Activated T-cell treated with anti-CD3 and anti-CD28 coated beads, Interleukin-2, amount 50 U/mL, for 24 hours (primary cell): ENCODE measurements around the gene GNAL.
"Not testable (repeated sequence)": the region's sequence is repeated elsewhere in the genome, so short reads cannot be mapped to it uniquely, and the experiment has no call there.

Source experiments
- DNase-seq: peaks from one replicate; pipeline ENCODE4 v3.0.0-alpha.2; 2020
- H3K27ac Mint-ChIP-seq: 2 replicates; pipeline ENCODE4 v1.8.0; 2020; ENCODE audit warnings: mild to moderate bottlenecking, mixed read lengths
- H3K27me3 Mint-ChIP-seq: 2 replicates; pipeline ENCODE4 v1.8.0; 2020; ENCODE audit warnings: mixed read lengths
- H3K36me3 Mint-ChIP-seq: 2 replicates; pipeline ENCODE4 v1.8.0; 2020; ENCODE audit warnings: low read depth, mixed read lengths
- H3K4me1 Mint-ChIP-seq: 2 replicates; pipeline ENCODE4 v1.8.0; 2020; ENCODE audit warnings: low read depth, mixed read lengths
- H3K4me3 Mint-ChIP-seq: 2 replicates; pipeline ENCODE4 v1.8.0; 2020; ENCODE audit warnings: mild to moderate bottlenecking, moderate library complexity, mixed read lengths
- H3K9me3 Mint-ChIP-seq: 2 replicates; pipeline ENCODE4 v1.8.0; 2020; ENCODE audit warnings: mixed read lengths

GNAL gene

GRCh38 chr18:11902522-11903292 is 213.6 kb downstream of the GNAL start:
- H3K27me3 Mint-ChIP-seq: no peaks in the 10 kb centered on the region
- peaks cover 17% of the 10 kb centered on the region for H3K4me1 Mint-ChIP-seq
- DNase-seq: no peak
- peaks cover 71% of the 10 kb centered on the region for H3K36me3 Mint-ChIP-seq
- no peak overlapping the region for H3K4me3 Mint-ChIP-seq
- H3K27ac Mint-ChIP-seq: peak overlapping the region; percentile 61
- no peaks in the 10 kb centered on the region for H3K9me3 Mint-ChIP-seq

- peaks cover 27% of the 10 kb centered on the region for H3K4me1 Mint-ChIP-seq
- no peak overlapping the region for H3K4me3 Mint-ChIP-seq
- H3K36me3 Mint-ChIP-seq: peaks cover 57% of the 10 kb centered on the region
- H3K27me3 Mint-ChIP-seq: no peaks in the 10 kb centered on the region
- no peak for DNase-seq
- H3K9me3 Mint-ChIP-seq: no peaks in the 10 kb centered on the region
- peak overlapping the region; percentile 59 for H3K27ac Mint-ChIP-seq
These were observed 216.5 kb downstream of the GNAL start for GRCh38 chr18:11905613-11906012.

GRCh38 chr18:11906176-11906575 is 217.1 kb downstream of the GNAL start:
- H3K27me3 Mint-ChIP-seq: no peaks in the 10 kb centered on the region
- no peak for DNase-seq
- no peaks in the 10 kb centered on the region for H3K9me3 Mint-ChIP-seq
- peak overlapping the region; percentile 59 for H3K27ac Mint-ChIP-seq
- H3K4me1 Mint-ChIP-seq: peaks cover 27% of the 10 kb centered on the region
- H3K4me3 Mint-ChIP-seq: no peak overlapping the region
- peaks cover 57% of the 10 kb centered on the region for H3K36me3 Mint-ChIP-seq

- Mint-ChIP-seq H3K27ac (peak overlapping the region; percentile 96), H3K27me3 (no peaks in the 10 kb centered on the region), H3K36me3 (peaks cover 49% of the 10 kb centered on the region), H3K4me3 (peak overlapping the region; percentile 94), H3K4me1 (peaks cover 27% of the 10 kb centered on the region), H3K9me3 (no peaks in the 10 kb centered on the region)
- peak; percentile 29 for DNase-seq
These were observed 218.1 kb downstream of the GNAL start for GRCh38 chr18:11906926-11907874.

GRCh38 chr18:11908182-11909060 is 219.4 kb downstream of the GNAL start, which contains the start of gene MPPE1:
MPPE1 (minus strand) TSS chr18:11908317; CDS start chr18:11897264, 11,053 bp downstream.
- H3K4me1 Mint-ChIP-seq: peaks cover 27% of the 10 kb centered on the region
- peak within 1 kb of the TSS; percentile 96 for H3K27ac Mint-ChIP-seq

GRCh38 chr18:11909061-11909455 is 220.0 kb downstream of the GNAL start:
- no peaks in the 10 kb centered on the region for H3K27me3 Mint-ChIP-seq
- DNase-seq: no peak
- H3K4me3 Mint-ChIP-seq: peak overlapping the region; percentile 82
- peaks cover 32% of the 10 kb centered on the region for H3K36me3 Mint-ChIP-seq
- H3K9me3 Mint-ChIP-seq: no peaks in the 10 kb centered on the region
- H3K4me1 Mint-ChIP-seq: peaks cover 27% of the 10 kb centered on the region
- H3K27ac Mint-ChIP-seq: peak overlapping the region; percentile 86

More at GRCh38 chr18:11908182-11909060, 219.4 kb downstream of the GNAL start, which contains the start of gene MPPE1:
- H3K4me3 Mint-ChIP-seq: peak within 1 kb of the TSS; percentile 94
- H3K9me3 Mint-ChIP-seq: no peaks in the 10 kb centered on the region
- H3K27me3 Mint-ChIP-seq: no peaks in the 10 kb centered on the region
- peaks cover 37% of the 10 kb centered on the region for H3K36me3 Mint-ChIP-seq
- DNase-seq: peak; percentile 91

GRCh38 chr18:11909591-11910026 is 220.5 kb downstream of the GNAL start:
- H3K27me3 Mint-ChIP-seq: no peaks in the 10 kb centered on the region
- peaks cover 31% of the 10 kb centered on the region for H3K36me3 Mint-ChIP-seq
- peaks cover 27% of the 10 kb centered on the region for H3K4me1 Mint-ChIP-seq
- H3K9me3 Mint-ChIP-seq: no peaks in the 10 kb centered on the region
- no peak for DNase-seq
- H3K27ac Mint-ChIP-seq: no peak overlapping the region
- H3K4me3 Mint-ChIP-seq: peak overlapping the region; percentile 82

GRCh38 chr18:11916880-11917279 is 227.8 kb downstream of the GNAL start:
- DNase-seq, H3K4me1 Mint-ChIP-seq, H3K27me3 Mint-ChIP-seq, H3K4me3 Mint-ChIP-seq, H3K9me3 Mint-ChIP-seq, H3K27ac Mint-ChIP-seq, H3K36me3 Mint-ChIP-seq: not testable (repeated sequence)

- H3K4me3 Mint-ChIP-seq, DNase-seq, H3K27ac Mint-ChIP-seq, H3K4me1 Mint-ChIP-seq, H3K27me3 Mint-ChIP-seq, H3K36me3 Mint-ChIP-seq, H3K9me3 Mint-ChIP-seq: not testable (repeated sequence)
These were observed 230.5 kb downstream of the GNAL start for GRCh38 chr18:11919522-11919921.

- H3K27me3 Mint-ChIP-seq: no peaks in the 10 kb centered on the region
- H3K9me3 Mint-ChIP-seq: no peaks in the 10 kb centered on the region
- no peak overlapping the region for H3K27ac Mint-ChIP-seq
- DNase-seq: no peak
- peaks cover 5% of the 10 kb centered on the region for H3K4me1 Mint-ChIP-seq
- no peak overlapping the region for H3K4me3 Mint-ChIP-seq
- H3K36me3 Mint-ChIP-seq: no peaks in the 10 kb centered on the region
These were observed 234.4 kb downstream of the GNAL start for GRCh38 chr18:11923450-11923849.

- Mint-ChIP-seq H3K36me3 (no peaks in the 10 kb centered on the region), H3K4me1 (peaks cover 5% of the 10 kb centered on the region), H3K27ac (no peak overlapping the region), H3K27me3 (no peaks in the 10 kb centered on the region), H3K4me3 (no peak overlapping the region), H3K9me3 (no peaks in the 10 kb centered on the region)
- DNase-seq: no peak
These were observed 236.9 kb downstream of the GNAL start for GRCh38 chr18:11925800-11926481.

GRCh38 chr18:11927497-11927896 is 238.4 kb downstream of the GNAL start:
- no peak for DNase-seq
- no peak overlapping the region for H3K27ac Mint-ChIP-seq
- no peaks in the 10 kb centered on the region for H3K36me3 Mint-ChIP-seq
- H3K27me3 Mint-ChIP-seq: no peaks in the 10 kb centered on the region
- H3K4me3 Mint-ChIP-seq: no peak overlapping the region
- H3K4me1 Mint-ChIP-seq: peaks cover 1% of the 10 kb centered on the region
- H3K9me3 Mint-ChIP-seq: no peaks in the 10 kb centered on the region

GRCh38 chr18:11932393-11932792 is 243.3 kb downstream of the GNAL start:
- no peaks in the 10 kb centered on the region for H3K9me3 Mint-ChIP-seq
- no peak overlapping the region for H3K4me3 Mint-ChIP-seq

More at GRCh38 chr18:11932393-11932792, 243.3 kb downstream of the GNAL start:
- no peak overlapping the region for H3K27ac Mint-ChIP-seq
- H3K27me3 Mint-ChIP-seq: no peaks in the 10 kb centered on the region
- H3K4me1 Mint-ChIP-seq: no peaks in the 10 kb centered on the region
- DNase-seq: no peak
- no peaks in the 10 kb centered on the region for H3K36me3 Mint-ChIP-seq
